ENCODE measurements around the gene ZDHHC5.
A peak's percentile ranks its signal among the peaks of the same experiment; 100 is the strongest.

ZDHHC5 gene

GRCh38 chr11:57663975-57664374, 3.9 kb upstream of the ZDHHC5 start:
- Histone ChIP-seq H3K27ac (no peak overlapping the region), H3K36me3 (peaks cover 30 to 40% (median 36%) of the 10 kb centered on the region in 3 donors), H3K9me3 (no peaks in the 10 kb centered on the region), H3K4me3 (no peak overlapping the region), H3K27me3 (no peaks in the 10 kb centered on the region), H3K4me1 (peaks cover 0 to 19% (median 8%) of the 10 kb centered on the region in 4 donors)
- no peak for TF ChIP-seq CTCF (IDR thresholded peaks at IDR 0.05)
- intact Hi-C loops (cut with DNase I; ENCODE audit: low total_unique reads), result loop anchor here (5.0 to 10.0 kb wide), 3 partner anchors 51 to 327 kb away; partner anchors contain the start of genes MED19, P2RX3, SSRP1 and TMX2
- no peak for DNase-seq

- intact Hi-C loops (cut with DNase I; ENCODE audit: low total_unique reads), result loop anchor here (5.0 to 10.0 kb wide), 3 partner anchors 48 to 910 kb away; partner anchors contain the start of genes LPXN, MED19, TMX2 and ZFP91
- peak in 1 of 2 experiments; percentile 12 for TF ChIP-seq CTCF (IDR thresholded peaks at IDR 0.05)
- DNase-seq, result peak; percentile 99
Measured at GRCh38 chr11:57667117-57667735, 688 bp upstream of the ZDHHC5 start.

GRCh38 chr11:57668434-57668782, 494 bp downstream of the ZDHHC5 start:
- H3K4me1 ChIP-seq, result peaks cover 0 to 26% (median 18%) of the 10 kb centered on the region in 4 donors
- no peaks in the 10 kb centered on the region for H3K27me3 ChIP-seq
- peaks cover 14 to 21% (median 18%) of the 10 kb centered on the region in 3 donors for H3K36me3 ChIP-seq
- intact Hi-C loops (cut with DNase I; ENCODE audit: low total_unique reads), result loop anchor here (5.0 to 10.0 kb wide), 3 partner anchors 46 to 909 kb away; partner anchors contain the start of genes LPXN, MED19, TMX2 and ZFP91
- peak overlapping the region; percentile 92 to 95 for H3K27ac ChIP-seq
- no peak for TF ChIP-seq CTCF (IDR thresholded peaks at IDR 0.05)
- no peaks in the 10 kb centered on the region for H3K9me3 ChIP-seq
- no peak for DNase-seq
- peak overlapping the region; percentile 72 to 76 for H3K4me3 ChIP-seq

More at GRCh38 chr11:57667117-57667735, 688 bp upstream of the ZDHHC5 start:
- Histone ChIP-seq H3K9me3 (no peaks in the 10 kb centered on the region), H3K27ac (peak overlapping the region; percentile 92 to 95), H3K4me3 (peak overlapping the region; percentile 72 to 76), H3K36me3 (peaks cover 3 to 18% (median 9%) of the 10 kb centered on the region in 3 donors), H3K27me3 (no peaks in the 10 kb centered on the region), H3K4me1 (peaks cover 0 to 26% (median 18%) of the 10 kb centered on the region in 4 donors)

- Histone ChIP-seq H3K4me1 (peaks cover 0 to 32% (median 13%) of the 10 kb centered on the region in 4 donors), H3K27me3 (no peaks in the 10 kb centered on the region), H3K4me3 (no peak overlapping the region), H3K36me3 (peaks cover 21 to 40% (median 39%) of the 10 kb centered on the region in 3 donors), H3K27ac (no peak overlapping the region), H3K9me3 (no peaks in the 10 kb centered on the region)
- intact Hi-C loops (cut with DNase I; ENCODE audit: low total_unique reads), result no loop called here
- TF ChIP-seq CTCF (IDR thresholded peaks at IDR 0.05), result no peak
- DNase-seq, result no peak
Measured at GRCh38 chr11:57674251-57674650, 6.3 kb downstream of the ZDHHC5 start.

GRCh38 chr11:57675176-57675941, 7.4 kb downstream of the ZDHHC5 start:
- TF ChIP-seq CTCF (IDR thresholded peaks at IDR 0.05), result no peak
- Histone ChIP-seq H3K9me3 (no peaks in the 10 kb centered on the region), H3K4me3 (no peak overlapping the region), H3K27ac (no peak overlapping the region), H3K4me1 (peaks cover 0 to 32% (median 15%) of the 10 kb centered on the region in 4 donors), H3K27me3 (no peaks in the 10 kb centered on the region), H3K36me3 (peaks cover 21 to 40% (median 39%) of the 10 kb centered on the region in 3 donors)
- DNase-seq, result no peak
- intact Hi-C loops (cut with DNase I; ENCODE audit: low total_unique reads), result no loop called here
